NCI-H82 treated with DMSO at 0.1 percent for 48 hours (cell line): ENCODE measurements around the gene IL1A.

Source experiments
- DNase-seq: peaks from one replicate; lab custom pipeline; 2025; ENCODE audit not compliant: unreplicated experiment; lab: John Stamatoyannopoulos, UW

The IL1A gene

DNA sequence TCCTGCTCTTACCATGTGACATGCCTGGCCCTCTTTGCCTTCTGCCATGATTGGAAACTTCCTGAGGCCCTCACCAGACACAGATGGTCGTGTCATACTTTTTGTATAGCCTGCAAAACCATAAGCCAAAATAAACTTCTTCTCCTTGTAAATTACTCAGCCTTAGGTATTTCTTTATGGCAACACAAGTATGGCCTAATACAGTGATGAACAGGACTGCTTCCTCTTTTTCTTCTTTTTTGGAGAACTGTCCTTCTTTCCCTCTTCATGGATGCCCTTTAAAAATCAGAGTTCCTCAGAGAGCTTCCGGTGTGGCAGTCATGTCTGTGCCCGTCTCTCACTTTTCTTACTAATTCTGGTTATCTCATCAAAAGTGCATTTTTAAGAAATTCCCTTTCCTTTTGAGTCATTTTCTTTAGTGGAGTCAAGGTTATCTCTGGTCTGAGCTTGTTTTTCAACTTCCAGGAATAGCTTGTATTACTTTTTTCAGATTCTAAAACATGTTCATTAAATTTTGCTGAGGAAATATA, 9.2 kb upstream of the IL1A start:
- no peak for DNase-seq

DNA sequence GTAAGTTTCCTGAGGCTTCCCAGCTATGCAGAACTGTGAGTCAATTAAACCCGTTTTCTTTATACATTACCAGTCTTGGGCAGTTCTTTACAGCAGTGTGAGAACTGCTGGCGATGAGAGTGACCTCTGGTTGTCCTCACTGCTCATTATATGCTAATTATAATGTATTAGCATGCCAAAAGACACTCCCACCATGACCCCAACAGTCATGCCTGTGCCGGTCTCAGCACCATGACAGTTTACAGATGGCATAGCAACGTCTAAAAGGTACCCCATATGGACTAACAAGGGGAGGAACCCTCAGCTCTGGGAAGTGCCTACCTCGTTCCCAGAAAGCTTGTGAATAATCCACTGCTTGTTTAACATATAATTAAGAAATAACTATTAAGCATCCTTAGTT, 8.1 kb upstream of the IL1A start:
- no peak for DNase-seq

DNA sequence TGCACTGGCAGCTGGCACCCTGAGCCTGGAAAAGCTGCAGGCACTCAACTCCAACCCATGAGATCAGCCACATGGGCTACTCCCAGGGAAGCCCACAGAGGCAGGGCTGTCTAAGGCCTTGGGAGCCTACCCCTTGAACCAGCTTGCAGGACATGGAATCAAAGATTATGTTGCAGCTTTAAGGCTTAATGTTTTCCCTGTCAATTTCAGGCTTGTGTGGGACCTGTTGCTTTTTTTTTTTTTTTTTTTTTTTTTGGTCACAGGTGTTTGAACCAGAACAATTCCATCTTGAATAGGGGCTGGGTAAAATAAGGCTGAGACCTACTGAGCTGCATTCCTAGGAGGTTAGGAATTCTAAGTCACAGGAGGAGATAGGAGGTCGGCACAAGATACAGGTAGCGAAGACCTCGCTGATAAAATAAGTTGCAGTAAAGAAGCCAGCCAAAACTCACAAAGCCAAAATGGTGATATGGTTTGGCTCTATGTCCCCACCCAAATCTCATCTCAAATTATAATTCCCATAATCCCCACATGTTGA, 7.5 kb upstream of the IL1A start:
- DNase-seq, result no peak

DNA sequence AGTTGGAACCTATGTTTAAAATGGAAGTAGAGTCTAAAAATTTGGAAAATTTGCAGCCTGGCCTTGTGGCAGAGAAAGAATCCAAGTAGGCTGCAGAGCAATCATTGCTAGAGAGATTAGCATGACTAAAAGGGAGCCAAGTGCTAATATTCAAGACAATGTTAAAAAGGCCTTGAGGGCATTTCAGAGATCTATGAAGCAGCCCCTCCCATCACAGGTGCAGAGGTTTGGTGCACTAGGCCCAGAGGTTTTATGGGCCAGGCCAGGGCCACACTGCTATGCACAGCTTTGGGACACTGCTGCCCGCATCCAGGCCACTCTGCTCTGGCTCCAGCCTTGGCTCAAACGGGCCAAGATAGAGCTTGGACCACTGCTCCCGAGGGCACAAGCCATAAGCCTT, 6.7 kb upstream of the IL1A start:
- no peak for DNase-seq

DNA sequence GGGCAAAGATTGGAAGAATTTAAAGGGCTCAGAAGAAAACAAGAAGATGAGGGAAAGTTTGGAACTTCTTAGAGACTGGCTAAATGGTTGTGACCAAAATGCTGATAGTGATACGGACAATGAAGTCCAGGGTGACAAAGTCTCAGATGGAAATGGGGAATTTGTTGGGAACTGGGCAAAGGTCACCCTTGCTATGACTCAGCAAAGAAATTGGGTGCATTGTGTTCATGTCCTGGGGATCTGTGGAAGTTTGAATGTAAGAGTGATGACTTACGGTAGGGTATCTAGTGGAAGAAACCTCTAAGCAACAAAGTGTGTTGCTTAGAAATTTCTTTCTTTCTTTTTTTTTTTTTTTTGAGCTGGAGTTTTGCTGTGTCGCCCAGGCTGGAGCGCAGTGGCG, 6.0 kb upstream of the IL1A start:
- DNase-seq, result no peak

DNA sequence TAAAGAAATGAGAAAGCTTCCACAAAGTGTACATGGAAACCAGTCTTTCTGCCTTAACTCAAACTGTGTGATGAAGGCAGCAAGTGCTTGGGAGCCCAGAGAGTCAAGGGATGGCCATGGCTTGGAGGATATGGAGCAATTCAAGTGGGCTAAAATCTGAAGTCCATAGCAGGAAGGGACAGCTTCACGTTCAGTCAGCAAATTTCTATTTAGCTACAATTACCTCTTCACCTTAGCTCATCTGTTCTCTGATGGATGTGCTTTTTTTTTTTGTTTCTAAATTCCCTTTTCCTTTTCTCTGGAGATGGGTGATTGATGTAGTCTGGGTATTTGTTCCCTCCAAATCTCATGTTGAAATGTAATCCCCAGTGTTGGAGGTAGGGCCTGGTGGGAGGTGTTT, 4.9 kb upstream of the IL1A start:
- DNase-seq, result no peak

DNA sequence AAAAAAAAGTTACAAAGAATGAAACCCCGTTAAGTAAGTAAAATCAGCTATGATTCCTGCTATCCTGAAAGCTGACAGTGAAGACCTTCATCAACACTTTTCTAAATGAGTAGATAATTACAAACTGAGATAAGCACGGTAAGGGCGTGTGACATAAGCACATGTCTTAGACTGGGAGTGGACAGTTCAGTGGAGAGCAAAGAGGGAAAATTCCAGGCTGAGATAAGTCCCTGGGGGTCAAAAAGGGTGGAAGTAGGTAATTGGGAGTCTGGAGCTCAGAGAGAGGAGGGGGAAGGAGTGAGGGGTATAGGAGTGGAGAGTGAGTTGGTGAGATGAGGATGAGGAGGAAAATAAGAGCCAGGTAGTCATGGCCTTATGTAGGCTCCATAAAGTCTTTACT, 4.4 kb upstream of the IL1A start:
- DNase-seq, result no peak

DNA sequence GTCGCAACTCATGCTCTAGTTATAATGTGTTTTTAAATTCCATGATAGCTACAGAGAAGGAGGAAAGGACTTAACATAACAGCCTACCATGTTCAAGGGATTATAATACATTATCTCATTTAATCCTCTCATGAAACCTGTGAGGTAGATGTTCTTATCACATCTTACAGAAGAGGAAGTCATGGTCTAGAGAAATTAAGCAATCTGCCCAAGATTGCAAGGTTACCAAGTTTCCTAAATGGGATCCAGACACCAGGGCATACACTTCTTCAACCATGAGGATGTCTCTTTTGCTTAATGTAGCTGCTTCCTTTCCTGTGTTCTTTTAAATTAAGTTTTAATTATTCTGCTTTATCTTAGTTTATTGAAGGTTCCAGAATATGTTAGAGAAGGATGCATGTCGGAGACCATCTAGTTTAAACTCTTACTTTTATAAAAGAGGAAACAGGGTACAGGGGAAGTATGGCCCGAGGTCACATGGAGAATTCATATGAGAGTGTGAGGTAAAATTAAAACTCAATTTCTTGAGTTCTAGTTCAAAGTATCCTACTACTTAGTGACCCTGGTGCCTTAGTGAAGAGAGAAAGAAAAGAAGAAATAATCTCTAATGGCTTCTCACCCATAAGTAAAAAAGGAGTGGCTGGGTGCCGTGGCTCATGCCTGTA, 3.6 kb upstream of the IL1A start:
- no peak for DNase-seq

DNA sequence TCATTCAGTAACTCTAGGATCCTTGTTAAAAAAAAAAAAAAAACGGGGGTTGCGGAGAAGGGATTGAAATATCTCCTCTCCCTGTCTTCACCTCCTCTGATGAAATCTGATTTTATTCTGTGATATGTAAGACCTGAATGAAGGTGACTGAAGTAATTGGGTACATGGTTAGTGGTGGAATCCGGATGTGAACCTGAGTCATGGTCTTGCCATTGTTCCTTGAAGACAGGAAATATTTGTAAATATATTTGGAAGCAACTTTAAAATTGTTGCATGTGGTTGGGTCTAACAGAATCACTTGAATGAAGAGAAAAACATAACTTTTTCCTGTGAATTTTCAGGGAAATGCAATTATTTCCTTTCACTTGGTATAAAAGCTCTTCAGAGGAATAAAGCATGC, 3.0 kb upstream of the IL1A start:
- no peak for DNase-seq

DNA sequence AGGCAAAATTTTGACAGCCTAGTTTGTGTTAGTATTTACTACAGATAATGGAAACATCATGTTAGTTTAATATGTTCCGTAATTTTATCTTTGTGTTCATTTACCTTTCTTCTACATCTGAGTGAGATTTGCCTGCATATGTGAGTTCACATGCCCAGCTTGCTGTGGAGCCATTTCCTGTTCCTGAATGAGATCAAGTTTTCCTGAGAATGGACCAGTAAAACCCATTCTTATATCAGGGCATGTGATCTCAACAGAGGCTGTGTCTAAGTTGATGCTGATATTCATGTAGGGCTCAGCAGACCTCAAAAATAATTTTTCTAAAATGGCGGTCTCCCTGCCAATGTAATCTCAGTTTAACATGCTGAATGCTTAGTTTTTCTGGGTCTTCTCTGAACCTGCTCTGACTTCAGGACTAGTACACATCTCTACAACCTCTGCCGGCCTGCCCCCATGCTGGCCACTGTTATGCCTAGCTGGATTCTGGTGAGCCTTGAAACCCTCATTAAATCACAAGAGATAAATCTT, 1.0 kb downstream of the IL1A start:
- no peak for DNase-seq

DNA sequence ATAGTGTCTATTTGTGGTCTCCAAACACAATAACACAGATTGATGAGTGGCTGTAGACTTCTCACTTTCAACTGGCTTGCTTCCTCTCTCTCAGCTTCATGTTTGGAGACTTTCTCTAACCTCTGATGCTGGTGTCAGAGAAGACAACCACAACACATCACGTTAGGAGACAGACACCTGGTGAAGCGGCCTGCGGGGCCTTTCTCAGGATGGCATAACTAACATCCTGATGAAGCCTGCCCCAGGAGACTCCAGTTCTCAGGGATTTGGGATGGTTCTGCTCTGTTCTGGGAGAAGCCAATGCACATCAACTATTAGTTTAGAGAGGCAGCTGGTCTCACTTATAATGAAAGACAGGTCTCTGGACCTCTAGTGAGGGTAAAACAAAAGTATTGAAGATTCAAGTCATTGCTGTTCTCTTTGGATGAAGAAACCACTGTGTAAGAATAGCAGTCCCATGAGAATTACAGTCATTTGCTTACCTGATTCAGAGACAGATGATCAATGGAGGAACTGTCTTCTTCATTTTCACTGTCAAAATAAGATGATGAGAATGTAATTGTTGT, 2.0 kb downstream of the IL1A start:
- no peak for DNase-seq

DNA sequence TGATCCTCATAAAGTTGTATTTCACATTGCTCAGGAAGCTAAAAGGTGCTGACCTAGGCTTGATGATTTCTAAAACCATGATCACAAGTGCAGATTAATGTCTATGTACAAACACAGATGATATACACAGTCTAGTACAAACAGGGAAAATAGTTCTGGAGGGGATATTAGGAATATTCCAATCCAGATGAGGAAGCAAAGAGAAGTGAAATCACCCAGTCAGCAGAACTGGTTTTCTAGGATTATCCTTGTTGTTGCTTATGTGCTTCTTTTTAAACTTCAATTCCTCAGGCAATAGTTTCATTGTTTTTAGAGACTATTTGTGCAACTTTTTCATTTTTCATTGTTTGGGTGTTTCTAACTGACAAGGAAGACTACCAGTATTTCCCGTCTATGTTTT, 4.7 kb downstream of the IL1A start:
- DNase-seq, result no peak

DNA sequence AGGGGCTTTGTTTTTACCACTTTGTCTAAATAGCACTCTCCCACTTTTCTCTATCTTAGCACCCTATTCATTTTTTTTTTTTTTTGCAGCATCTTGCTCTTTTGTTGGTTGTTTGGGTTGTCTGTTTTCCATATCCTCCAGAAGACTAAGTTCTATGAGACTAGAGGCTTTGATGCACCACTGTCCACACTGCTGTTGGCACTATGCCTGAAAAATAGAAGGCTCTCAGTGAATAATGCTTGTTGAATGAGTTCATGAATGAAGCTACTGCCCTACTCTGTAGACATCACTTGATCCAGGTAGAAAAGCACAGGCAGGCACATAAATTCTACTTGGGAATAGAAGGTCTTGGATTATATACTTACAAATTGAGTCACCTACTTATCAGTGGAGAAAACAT, 7.3 kb downstream of the IL1A start:
- no peak for DNase-seq

DNA sequence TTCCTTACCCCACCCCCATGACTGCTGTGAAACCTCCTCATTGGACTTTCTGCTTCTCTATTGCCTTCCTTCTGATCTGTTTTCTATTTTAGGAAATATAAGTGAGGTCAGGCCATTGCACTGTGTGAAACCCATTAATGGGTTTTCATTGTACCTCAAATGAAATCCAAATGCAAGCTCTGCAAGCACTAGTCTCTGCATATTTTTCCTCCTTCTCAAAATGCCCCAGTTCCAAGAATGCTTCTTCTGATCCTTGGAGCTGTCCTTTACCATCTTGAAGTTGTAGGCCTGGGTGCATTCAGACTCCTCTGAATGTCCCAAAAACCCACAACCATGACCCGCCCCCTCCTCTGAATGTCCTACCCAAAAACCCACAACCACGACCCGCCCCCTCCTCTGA, 8.2 kb downstream of the IL1A start:
- DNase-seq, result no peak

DNA sequence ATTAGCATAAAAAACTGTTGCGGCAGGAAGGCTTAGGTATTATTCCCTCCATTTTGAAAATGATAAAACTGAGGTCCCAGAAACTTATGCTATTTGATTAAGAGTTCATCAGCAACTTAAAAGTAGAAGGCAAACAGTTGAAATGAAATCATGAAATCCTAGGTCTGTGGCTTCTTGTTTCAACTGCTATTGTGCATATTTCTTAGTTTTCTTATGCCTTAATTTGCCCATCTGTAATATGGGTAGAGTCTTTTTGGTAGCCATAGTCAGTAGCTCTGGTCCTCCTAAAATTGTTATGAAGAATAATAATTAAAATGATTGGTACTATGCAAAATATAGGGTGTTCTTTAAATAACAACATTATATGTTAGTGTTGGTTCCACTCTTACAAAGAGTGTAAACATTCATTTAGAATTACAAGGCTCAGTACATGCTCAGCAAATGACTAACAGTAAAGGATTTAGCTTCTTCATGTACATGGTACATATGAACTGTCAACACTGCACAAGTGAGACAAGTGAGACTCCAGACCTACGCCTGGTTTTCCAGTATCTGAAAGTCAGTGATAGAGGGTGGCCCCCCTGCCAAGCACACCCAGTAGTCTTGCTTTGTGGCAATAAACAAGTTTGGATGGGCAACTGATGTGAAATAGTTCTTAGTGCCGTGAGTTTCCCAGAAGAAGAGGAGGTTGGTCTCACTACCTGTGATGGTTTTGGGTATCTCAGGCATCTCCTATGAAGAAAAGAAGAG, 9.6 kb downstream of the IL1A start:
- no peak for DNase-seq

DNA sequence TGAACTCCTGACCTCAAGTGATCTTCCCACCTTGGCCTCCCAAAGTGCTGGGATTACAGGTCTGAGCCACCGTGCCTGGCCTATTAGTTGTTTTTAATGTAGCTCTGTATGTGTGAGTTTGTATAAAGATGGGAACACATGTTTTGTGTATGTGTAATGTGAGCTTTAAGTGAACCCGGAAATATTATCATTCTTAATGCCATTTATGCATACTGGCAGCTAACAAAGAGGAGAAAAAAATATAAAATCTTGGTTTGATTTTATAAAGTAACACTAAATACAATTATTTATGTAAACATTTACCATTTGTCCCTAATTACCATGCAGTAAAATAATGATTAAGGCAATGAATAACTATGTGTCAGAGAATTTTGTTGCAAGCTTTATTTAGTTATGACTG, 10.7 kb downstream of the IL1A start:
- no peak for DNase-seq

DNA sequence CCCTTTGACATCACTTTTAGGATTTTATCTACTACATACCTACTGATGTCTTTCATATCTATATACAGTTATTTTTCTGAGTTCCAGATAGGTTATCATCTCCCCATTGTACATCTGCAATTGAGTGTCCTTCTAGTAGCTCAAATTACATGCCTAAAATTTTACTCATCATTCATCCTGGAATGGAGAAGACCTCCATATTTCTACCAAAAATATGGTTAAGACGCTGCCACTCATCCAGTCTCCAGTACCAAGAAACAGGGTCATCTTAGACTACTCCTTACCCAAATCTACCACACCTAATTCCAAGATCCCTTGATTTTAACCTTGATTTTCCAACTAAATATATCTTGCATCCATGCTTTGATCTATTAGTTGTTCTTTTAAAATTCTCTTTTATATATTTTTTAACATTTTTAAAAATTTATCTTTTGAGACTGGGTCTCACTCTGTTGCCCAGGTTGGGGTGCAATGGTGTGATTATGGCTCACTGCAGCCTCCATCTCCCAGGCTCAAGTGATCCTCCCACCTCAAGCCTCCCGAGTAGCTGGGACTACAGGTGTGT, 11.3 kb downstream of the IL1A start:
- no peak for DNase-seq

DNA sequence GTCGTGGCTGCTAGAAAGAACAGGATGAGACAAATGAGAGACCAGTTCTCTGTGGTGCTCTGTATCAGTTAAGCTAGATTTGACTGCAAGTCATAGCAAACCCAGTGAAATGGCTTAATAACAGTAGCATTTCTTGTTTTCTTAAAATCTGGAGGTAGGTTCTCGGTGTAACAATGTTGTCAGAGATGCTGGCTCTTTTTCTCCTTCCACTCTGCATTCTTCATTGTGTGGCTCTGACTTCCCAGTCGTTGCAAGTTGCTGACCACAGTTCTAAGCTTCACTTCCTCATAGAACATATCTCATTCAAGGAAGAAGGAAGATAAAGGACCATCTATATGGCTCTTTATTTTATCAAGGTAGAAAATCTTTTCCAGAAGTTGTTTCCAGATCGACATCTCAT, 12.0 kb downstream of the IL1A start:
- DNase-seq, result no peak

DNA sequence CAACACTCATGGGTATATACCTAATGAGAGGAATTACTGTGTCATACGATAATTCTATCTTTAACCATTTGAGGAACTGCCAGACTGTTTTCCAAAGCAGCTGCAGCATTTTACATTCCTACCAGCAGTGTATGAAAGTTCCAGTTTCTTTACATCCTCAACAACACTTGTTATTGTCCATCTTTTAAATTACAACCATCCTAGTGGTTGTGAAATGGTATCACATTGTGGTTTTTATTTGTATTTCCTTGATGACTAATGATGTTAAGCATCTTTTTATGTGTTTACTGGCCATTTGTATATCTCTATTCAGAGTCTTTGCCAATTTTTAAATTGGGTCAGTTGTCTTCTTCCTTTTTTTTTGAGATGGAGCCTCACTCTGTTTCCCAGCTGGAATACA, 15.9 kb downstream of the IL1A start:
- DNase-seq, result no peak

DNA sequence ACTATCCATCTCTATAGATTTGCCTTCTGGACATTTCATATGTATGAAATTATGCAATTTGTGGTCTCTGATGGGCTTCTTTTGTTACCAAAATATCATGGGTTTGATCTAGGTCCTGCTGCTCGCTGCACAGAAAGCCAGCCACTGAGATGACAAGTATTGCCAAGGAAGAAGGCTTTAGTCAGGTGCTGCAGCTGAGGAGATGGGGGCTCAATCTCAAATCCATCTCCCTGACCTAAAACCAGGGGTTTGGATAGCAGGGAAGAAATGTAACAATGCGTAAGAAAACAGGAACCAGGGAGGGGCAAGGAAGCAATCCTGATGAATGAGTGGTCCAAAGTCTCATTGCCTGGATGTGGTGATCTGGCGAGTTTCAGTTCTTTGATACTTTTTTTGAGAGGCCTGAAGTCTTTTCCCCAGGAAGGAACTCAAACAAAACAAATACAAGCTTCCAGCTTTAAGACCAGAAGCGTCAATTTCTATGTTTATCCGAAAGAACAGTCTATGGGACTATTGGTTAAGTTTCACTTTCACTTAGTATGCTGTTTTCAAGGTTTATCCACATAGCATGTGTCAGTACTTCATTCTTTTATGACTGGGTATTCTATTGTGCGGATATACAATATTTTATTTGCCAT, 16.5 kb downstream of the IL1A start:
- DNase-seq, result no peak

DNA sequence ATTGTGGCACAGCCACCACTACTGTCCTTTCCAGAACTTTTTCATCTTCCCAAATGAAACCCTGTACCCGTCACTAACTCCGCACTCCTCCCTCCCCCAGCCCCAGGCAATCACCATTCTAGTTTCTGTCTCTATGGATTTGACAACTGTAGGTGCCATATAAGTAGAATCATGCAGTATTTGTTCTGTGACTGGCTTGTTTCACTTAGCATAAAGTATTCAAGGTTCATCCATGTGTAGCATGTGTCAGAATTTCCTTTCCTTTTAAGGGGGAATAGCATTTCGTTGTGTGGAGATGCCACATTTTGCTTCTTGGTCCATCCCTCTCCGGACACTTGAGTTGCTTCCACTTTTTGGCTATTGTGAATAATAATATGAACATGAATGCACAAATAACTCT, 19.0 kb downstream of the IL1A start:
- no peak for DNase-seq
